ENCODE data around the gene SPEN.

DNA sequence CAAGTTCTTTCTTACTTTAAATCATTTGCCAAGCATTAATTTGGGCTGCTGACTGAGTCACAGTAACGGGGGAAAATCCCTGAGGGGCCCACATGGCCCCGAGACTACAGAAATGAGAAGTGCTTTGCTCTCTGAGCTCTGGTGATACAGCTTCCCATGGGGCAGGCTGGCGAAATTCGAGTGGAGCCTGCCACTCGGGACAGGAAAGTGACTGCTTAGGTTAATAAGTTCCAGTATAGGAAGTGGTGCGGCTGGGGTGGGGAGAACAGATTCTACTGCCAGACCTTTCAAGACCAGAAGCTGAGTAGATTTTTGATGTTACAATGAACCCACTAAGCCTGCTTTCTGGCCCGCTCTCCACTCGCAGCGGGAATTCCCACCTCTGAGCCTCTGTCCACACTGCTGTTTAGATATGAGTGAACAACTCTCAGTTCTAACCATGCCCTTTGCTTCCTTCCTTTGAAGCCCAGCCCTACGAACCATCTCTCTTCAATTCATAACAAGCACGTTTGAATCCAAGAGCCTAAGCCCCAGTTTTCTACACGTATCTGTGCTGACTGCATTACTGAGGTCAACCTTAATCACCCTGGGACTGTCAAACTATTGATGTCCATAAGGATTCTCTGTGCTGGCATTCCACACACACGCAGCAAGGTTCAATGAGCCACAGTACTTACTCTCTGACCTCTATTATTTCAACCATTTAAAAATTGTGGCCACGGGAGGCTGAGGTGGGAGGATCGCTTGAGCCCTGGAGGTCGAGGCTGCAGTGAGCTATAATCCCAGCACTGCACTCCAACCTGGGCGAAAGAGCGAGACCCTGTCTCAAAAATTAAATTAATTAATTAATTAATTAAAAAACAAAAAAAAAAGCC is 118.8 kb downstream of the SPEN start:
- TF ChIP-seq POLR2AphosphoS5 (IDR thresholded peaks at IDR 0.05; ENCODE audit: low read depth, low read length) (no peak; the same call in 1 of the 2 replicates), POLR2A (IDR thresholded peaks at IDR 0.05; ENCODE audit: low read depth, low read length) (peak; percentile 36)
